KG1 (cell line): ENCODE measurements around the gene SPRR1A.
"Not testable (repeated sequence)": the region's sequence is repeated elsewhere in the genome, so short reads cannot be mapped to it uniquely, and the experiment has no call there.

ENCODE experiments used
- DNase-seq: peaks from one replicate; lab custom pipeline; 2025; lab: John Stamatoyannopoulos, UW

SPRR1A gene

DNA sequence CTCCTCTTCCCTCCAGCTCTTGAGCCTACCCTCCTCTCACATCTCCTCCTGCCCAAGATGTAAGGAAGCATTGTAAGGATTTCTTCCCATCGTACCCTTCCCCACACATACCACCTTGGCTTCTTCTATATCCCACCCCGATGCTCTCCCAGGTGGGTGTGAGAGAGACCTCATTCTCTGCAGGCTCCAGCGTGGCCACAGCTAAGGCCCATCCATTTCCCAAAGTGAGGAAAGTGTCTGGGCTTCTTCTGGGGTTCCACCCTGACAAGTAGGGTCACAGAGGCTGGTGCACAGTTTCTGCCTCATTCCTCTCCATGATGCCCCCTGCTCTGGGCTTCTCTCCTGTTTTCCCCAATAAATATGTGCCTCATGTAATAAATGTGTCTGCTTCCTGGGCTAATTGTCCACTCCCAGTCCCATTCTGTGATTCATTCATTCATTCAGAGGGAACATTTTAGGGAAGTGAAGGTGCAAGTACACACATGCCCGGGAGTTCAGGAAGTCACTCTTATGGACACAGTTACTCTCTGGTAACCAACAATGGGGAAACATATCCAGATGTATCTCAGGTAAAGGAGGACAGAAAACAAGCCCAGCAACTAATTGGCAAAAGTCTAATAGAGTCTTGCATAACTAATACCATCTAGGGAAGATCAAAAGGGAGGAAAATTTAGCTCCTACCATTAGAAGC, 11.5 kb upstream of the SPRR1A start:
- no peak for DNase-seq

- no peak for DNase-seq
Observed at GRCh38 chr1:152976688-152977087, 7.2 kb upstream of the SPRR1A start.

GRCh38 chr1:152977614-152978013, 6.3 kb upstream of the SPRR1A start:
- DNase-seq: no peak

- no peak for DNase-seq
Observed at GRCh38 chr1:152980676-152981075, 3.2 kb upstream of the SPRR1A start.

- DNase-seq: no peak
Observed at GRCh38 chr1:152981146-152981871, 2.6 kb upstream of the SPRR1A start.

- no peak for DNase-seq
Observed at GRCh38 chr1:152982076-152982475, 1.8 kb upstream of the SPRR1A start.

DNA sequence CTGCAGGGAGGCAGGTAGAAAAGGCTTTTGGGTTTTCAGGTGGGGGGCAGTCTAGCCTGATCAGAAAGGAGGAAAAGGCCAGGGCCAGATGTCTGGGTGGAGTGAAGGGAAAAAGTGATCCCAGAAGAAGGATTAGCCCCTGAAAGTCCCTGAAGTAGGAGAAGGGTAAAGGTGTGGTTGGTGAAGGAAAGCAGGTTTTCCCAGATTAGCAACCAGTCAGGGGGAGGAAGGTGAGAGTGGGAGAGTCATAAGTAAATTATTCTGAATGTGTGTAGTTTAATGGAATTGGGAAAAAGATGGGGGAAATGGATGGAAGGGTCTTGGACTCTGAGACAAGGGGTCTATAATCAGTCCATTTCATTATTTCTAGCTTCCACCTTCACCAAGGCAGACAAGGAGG, 647 bp upstream of the SPRR1A start:
- DNase-seq: no peak

DNA sequence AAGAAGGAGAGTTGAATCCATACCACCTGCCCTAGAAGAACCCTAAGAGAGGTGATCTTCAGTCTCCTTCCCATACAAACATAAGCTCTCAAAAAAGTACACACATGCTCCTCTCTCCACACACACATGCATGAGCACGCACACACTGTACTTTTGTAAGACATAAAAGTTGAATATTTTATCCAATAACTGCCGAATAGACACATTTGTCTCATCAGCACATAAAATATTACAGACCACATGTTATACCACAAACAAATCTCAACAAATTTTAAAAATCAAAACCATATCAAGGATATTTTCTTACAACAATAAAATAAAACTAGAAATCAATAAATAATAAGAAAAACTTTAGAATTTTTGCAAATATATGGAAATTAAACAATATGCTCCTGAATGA, 2.7 kb downstream of the SPRR1A start:
- no peak for DNase-seq

GRCh38 chr1:152993186-152993585, 9.3 kb downstream of the SPRR1A start:
- DNase-seq: no peak

GRCh38 chr1:152995842-152996241, 12.0 kb downstream of the SPRR1A start:
- DNase-seq: no peak

GRCh38 chr1:152996633-152997400, 12.9 kb downstream of the SPRR1A start:
- DNase-seq: no peak

DNA sequence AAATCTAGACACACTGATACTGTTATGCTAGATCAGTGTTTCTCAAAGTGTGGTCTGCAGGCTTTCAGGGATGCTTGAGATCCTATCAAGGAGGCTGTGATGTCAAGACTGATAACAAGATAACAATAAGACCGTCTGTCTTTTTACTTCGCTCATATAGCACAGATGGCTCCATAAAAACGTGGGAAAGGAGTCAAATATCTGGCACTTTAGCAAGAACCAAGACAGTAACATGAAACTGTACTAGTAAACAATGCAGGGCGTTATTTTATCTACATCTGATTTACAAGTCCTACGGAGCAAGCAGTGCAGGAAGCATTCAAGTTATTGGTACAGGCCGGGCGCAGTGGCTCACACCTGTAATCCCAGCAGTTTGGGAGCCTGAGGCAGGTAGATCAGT, 14.0 kb downstream of the SPRR1A start:
- no peak for DNase-seq

- no peak for DNase-seq
Observed at GRCh38 chr1:152998476-152998875, 14.6 kb downstream of the SPRR1A start.

- no peak for DNase-seq
Observed at GRCh38 chr1:152999818-153000217, 15.9 kb downstream of the SPRR1A start.

- no peak for DNase-seq
Observed at GRCh38 chr1:153000294-153000693, 16.4 kb downstream of the SPRR1A start.

GRCh38 chr1:153001382-153001781, 17.5 kb downstream of the SPRR1A start, which contains the start of gene SPRR3:
TSS of gene SPRR3 (plus strand) at chr1:153001749. CDS start at chr1:153003021, 1,272 bp downstream.
- no peak for DNase-seq

- DNase-seq: not testable (repeated sequence)
Observed at GRCh38 chr1:153011235-153011758, 27.4 kb downstream of the SPRR1A start.

DNA sequence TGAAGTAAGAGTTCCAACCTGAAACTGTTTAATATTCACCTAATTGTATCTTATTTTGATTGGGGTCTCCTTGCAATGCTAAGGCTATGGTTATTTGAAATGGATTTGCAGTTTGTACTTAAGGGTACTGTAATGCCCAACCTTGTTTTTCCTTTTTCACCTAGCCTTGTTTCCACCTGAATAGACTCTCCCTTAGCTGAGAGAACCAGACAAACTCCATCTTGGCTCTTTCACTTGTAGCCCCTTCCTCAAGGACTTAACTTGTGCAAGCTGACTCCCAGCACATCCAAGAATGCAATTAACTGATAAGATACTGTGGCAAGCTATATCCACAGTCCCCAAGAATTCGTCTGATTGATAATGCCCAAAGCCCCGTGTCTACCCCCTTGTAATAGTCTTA, 37.9 kb downstream of the SPRR1A start:
- not testable (repeated sequence) for DNase-seq

- DNase-seq: not testable (repeated sequence)
Observed at GRCh38 chr1:153022340-153022739, 38.5 kb downstream of the SPRR1A start.

DNA sequence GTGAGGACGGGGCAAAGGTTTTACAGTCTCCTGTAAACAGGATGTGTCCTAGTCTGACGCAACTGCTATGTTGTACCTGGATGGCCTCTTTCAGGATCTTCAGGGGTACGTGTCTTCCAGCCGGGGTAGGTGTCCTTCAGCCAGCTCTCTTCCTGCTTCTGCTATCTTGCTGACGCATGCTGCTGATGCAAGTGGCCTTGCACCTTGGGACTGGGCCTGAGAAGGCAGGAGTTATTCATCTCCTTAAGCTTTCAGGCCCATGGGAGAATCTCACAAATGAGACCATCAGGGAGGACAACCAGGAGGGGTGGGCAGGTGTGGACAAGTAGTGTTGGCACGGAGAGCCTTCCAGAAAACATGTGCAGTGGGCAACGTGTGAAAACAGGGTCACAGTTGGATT, 39.2 kb downstream of the SPRR1A start:
- no peak for DNase-seq

DNA sequence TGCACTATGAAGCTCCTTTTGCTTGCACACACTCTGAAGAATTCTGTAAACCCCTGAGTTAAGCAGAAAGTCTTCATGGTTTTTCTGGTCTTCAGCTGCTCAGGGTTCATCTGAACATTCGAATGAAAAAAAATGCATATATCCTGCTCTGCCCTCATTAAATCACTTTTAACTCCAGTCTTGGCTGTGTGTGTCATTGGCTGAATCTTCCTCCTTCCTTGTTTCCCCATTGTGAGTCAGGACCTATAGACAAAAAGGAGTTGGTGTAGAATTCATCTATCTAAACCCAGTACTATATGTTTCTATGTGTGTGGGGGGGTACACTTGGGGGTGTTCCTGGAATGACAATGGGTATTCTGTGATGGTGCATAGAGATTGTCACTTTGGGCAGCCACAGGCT, 40.5 kb downstream of the SPRR1A start:
- no peak for DNase-seq

DNA sequence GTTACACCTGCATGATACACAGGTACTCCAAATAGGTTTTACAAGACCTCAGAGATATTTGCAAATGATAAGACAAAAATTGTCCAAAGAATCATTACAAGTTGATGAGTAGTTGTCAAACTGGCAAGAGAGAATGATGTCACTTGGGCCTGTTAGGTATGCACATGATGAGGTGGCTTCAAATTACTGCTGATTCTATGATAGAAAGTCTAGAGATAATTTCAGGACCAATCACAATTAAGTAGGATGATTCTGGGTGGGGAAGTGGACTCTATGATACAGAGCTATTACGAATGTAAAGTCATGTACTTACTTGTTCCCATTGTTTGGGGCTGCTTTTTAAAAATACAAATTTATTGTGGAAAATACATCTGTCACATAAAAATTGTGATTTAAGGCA, 41.9 kb downstream of the SPRR1A start:
- no peak for DNase-seq

GRCh38 chr1:153028766-153029165, 44.9 kb downstream of the SPRR1A start:
- DNase-seq: no peak
